NCI-H2171 (cell line): Measurements from ENCODE around the gene GUSB.

Experiments used
- DNase-seq: peaks from one replicate; lab custom pipeline; 2025; lab: John Stamatoyannopoulos, UW

Gene GUSB

GRCh38 chr7:65931685-65932084 lies 50.3 kb downstream of the GUSB start:
- no peak for DNase-seq

- no peak for DNase-seq
Measured at GRCh38 chr7:65927489-65928448, 54.2 kb downstream of the GUSB start.

- no peak for DNase-seq
Measured at GRCh38 chr7:65926588-65926987, 55.4 kb downstream of the GUSB start.

GRCh38 chr7:65925040-65925439 lies 57.0 kb downstream of the GUSB start:
- DNase-seq = no peak

DNA sequence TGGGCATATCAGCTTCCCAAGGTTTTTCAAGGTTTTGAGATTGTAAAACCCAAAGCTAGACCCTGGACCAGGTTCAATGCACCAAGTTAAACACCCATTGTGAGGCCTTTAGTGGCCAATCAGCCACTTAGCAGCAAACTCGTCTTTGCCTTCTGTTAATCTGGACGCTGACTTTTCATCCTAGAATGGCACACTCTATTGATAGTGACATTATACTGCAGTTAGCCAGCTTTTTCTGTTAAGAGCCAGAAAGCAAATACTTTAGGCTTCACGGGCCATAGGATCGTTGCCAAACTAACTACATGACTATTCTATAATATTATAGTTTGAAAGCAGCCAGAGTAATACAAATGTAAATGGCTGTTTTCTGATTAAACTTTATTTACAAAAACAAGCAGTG lies 57.8 kb downstream of the GUSB start:
- no peak for DNase-seq

DNA sequence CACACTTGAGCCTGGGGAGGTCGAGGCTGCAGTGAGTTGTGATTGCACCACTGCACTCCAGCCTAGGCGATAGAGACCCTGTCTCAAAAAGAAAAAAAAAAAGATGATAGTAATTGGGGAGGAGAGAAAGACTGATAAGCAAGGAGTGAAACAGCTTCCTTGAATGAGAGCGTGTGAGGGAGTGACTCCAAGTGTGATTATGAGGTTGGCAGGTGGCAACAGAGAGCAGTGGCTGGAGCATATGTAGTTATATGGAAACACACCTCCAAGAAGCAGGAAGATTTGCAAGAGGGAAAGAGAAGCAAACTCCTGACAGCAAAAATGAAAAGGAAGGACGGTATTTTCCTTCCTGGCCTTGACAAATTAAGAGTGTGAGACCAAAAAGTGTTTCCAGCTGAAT lies 58.7 kb downstream of the GUSB start:
- DNase-seq = no peak

- DNase-seq = no peak
Measured at GRCh38 chr7:65915921-65916657, 65.9 kb downstream of the GUSB start.

GRCh38 chr7:65912237-65912636 lies 69.8 kb downstream of the GUSB start:
- DNase-seq = no peak
